HepG2 (cell line): ENCODE measurements around the gene MAFB. TPM values are rescaled to one million over a fixed set of nuclear protein-coding genes. Genes with fewer than 3 reads are reported as not detected.

Experiments used
- ATRX ChIP-seq: sonication (generic); formaldehyde crosslinking; IDR thresholded peaks from 2 replicates; pipeline ENCODE4 v1.4.0; 2020; ENCODE audit warnings: missing genetic modification reagents, borderline replicate concordance
- ERF ChIP-seq: IDR thresholded peaks from 2 replicates; pipeline ENCODE4 v1.6.1; 2018; ENCODE audit warnings: missing biosample characterization, missing genetic modification reagents
- HDAC6 ChIP-seq: fragments of 200-600 bp; sonication (generic); IDR thresholded peaks from 2 replicates; pipeline ENCODE4 v1.7.0; 2017; ENCODE audit warnings: mild to moderate bottlenecking, antibody characterized with exemption, low read length, low read depth
- KAT8 ChIP-seq: IDR thresholded peaks from 2 replicates; pipeline ENCODE4 v1.6.1; 2016; ENCODE audit warnings: missing genetic modification reagents, missing compliant biosample characterization
- KDM1A ChIP-seq: IDR thresholded peaks from 2 replicates; pipeline ENCODE4 v1.6.1; 2016; ENCODE audit warnings: missing compliant biosample characterization
- PLRG1 ChIP-seq: fragments of 450-650 bp; conservative IDR thresholded peaks from 2 replicates; pipeline ENCODE4 v1.6.1; 2016
- POLR2A ChIP-seq, 2 experiments: IDR thresholded peaks; 2 replicates each; pipeline ENCODE4 v1.6.1; 2011; ENCODE audit warnings: low read depth in 2 of 2, low read length in 2 of 2, mild to moderate bottlenecking in 1 of 2, moderate library complexity in 1 of 2; ENCODE audit not compliant: insufficient read depth in 1 of 2
- POLR2AphosphoS2 ChIP-seq: IDR thresholded peaks from 2 replicates; pipeline ENCODE4 v1.6.1; 2011; ENCODE audit warnings: low read depth, low read length, improper control_type of control experiment
- RXRA ChIP-seq: sonication (generic); formaldehyde crosslinking; IDR thresholded peaks from 2 replicates; pipeline ENCODE4 v1.5.1; 2020; ENCODE audit warnings: missing genetic modification reagents
- TBX3 ChIP-seq: fragments of 450-650 bp; IDR thresholded peaks from 2 replicates; pipeline ENCODE4 v1.6.1; 2017; ENCODE audit warnings: antibody characterized with exemption, mild to moderate bottlenecking, inconsistent platforms, borderline replicate concordance
- TCF12 ChIP-seq, 2 experiments: fragments of 450-650 bp in 1 of 2; sonication (generic) in 1 of 2; formaldehyde crosslinking in 1 of 2; IDR thresholded peaks; 2 replicates each; pipeline versions ENCODE4 v1.6.1 to v1.8.0; 2017 to 2022; ENCODE audit warnings: antibody characterized with exemption in 1 of 2, mild to moderate bottlenecking in 1 of 2, missing genetic modification reagents in 1 of 2, moderate library complexity in 1 of 2
- U2AF2 ChIP-seq: fragments of 200-400 bp; formaldehyde crosslinking; IDR thresholded peaks from 2 replicates; pipeline ENCODE4 v1.6.1; 2017; ENCODE audit warnings: low read depth, mild to moderate bottlenecking, low read length
- ZFAT ChIP-seq: sonication (generic); formaldehyde crosslinking; conservative IDR thresholded peaks from 2 replicates; pipeline ENCODE4 v1.8.1; 2023; ENCODE audit warnings: missing genetic modification reagents, inconsistent platforms
- ZNF432 ChIP-seq: sonication (generic); formaldehyde crosslinking; IDR thresholded peaks from 2 replicates; pipeline ENCODE4 v1.5.0; 2020; ENCODE audit warnings: missing genetic modification reagents, mild to moderate bottlenecking, borderline replicate concordance
- ZNF563 ChIP-seq: sonication (generic); formaldehyde crosslinking; IDR thresholded peaks from 2 replicates; pipeline ENCODE4 v1.8.0; 2022; ENCODE audit warnings: mild to moderate bottlenecking, moderate library complexity, missing genetic modification reagents
- ZNF703 ChIP-seq: sonication (generic); formaldehyde crosslinking; IDR thresholded peaks from 2 replicates; pipeline ENCODE4 v1.5.1; 2020; ENCODE audit warnings: missing genetic modification reagents, mild to moderate bottlenecking, moderate library complexity, borderline replicate concordance
- ZNF83 ChIP-seq: sonication (generic); formaldehyde crosslinking; IDR thresholded peaks from 2 replicates; pipeline ENCODE4 v1.4.0; 2020; ENCODE audit warnings: missing genetic modification reagents, mild to moderate bottlenecking, borderline replicate concordance
- ZNF839 ChIP-seq: sonication (generic); formaldehyde crosslinking; IDR thresholded peaks from 2 replicates; pipeline ENCODE4 v1.4.0; 2020; ENCODE audit warnings: missing genetic modification reagents, mild to moderate bottlenecking, borderline replicate concordance
- polyA plus RNA-seq, 8 experiments: library from polyadenylated mRNA; depleted of rRNA in 3 of 8; stranded (reverse) in 7 of 8; unstranded in 1 of 8; fragments of >200 nt; fragmentation: Illumina TruSeq in 4 of 8; extraction: Trizol in 4 of 8; gene quantifications; 2 replicates each; pipeline versions ENCODE4 v1.2.1 to v1.2.3, GENCODE V29; 2011 to 2016; ENCODE audit warnings: low read depth in 4 of 8, missing spikeins in 1 of 8, mixed read lengths in 1 of 8; ENCODE audit not compliant: insufficient read depth in 1 of 8
- total RNA-seq, 5 experiments: library from RNA; depleted of rRNA; stranded (reverse); fragments of >200 nt; fragmentation: Illumina TruSeq; extraction: Trizol; gene quantifications; 2 replicates each; pipeline ENCODE4 v1.2.3, GENCODE V29; 2016; ENCODE audit warnings: low read depth in 1 of 5
- TF ChIP-seq, protein P1 (sequence below): sonication (generic); formaldehyde crosslinking; IDR thresholded peaks from 2 replicates; pipeline ENCODE4 v1.4.0; 2020; ENCODE audit warnings: missing genetic modification reagents
- TF ChIP-seq, protein P2 (sequence below), 2 experiments: sonication (generic) in 1 of 2; formaldehyde crosslinking in 1 of 2; IDR thresholded peaks; 2 replicates each; pipeline versions ENCODE4 v1.5.1 to v1.6.1; 2011 to 2020; ENCODE audit warnings: borderline replicate concordance in 1 of 2, low read depth in 1 of 2, low read length in 1 of 2, mild to moderate bottlenecking in 1 of 2, missing genetic modification reagents in 1 of 2, moderate library complexity in 1 of 2
- TF ChIP-seq, protein P3 (sequence below): sonication (generic); formaldehyde crosslinking; IDR thresholded peaks from 2 replicates; pipeline ENCODE4 v1.4.0; 2020; ENCODE audit warnings: mild to moderate bottlenecking, missing genetic modification reagents
- TF ChIP-seq, protein P4 (sequence below): sonication (generic); formaldehyde crosslinking; conservative IDR thresholded peaks from 2 replicates; pipeline ENCODE4 v1.4.0; 2020; ENCODE audit warnings: missing genetic modification reagents

Gene MAFB
- total and polyA plus RNA-seq, 2 of the 13 experiments (the other 11 are each of a cell fraction or from before 2014, with no cell fraction given) = 0.08 to 0.11 TPM

DNA sequence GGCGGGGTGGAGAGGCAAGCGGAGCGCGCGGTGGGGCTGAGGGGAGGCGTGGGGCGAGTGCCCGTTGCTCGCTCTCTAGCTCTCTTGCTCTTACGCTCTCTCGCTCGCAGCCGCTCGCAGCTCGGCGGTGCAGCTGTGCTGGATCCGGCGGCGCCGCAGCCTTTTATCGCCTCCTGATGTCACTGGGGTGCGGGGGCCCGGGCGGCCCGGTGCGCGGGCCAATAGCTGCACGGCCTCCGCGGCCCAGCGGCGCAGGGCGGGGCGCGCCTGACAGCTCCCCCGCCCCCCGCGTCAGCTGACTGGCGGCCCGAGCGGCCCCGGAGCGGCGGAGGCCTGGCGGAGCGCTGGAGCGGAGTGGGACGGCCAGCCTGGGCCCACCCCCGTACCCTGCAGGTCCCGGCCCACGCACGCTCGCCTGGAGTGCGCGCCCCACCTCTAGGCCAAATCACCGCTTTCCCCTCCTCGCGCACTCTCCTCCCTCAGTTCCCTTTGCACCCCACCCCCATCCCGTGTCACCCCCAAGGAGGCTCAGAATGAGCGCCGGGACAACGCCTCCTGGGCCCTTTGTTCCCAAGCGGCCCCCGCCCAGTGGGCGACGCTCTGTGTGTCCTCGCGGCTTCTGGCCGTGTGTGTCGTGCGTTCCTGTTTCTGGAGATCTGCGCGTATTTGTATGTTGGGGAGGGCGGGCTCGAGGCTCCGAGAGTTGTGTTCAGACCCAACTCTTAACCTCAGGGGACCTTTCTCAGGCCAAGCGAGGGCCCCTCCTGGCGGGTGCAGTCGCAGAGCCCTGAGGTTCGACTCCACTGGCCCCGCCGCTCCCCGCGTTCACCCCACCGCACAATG, at the start of gene MAFB (continued):
- no peak for TF ChIP-seq TBX3
- TF ChIP-seq POLR2A (IDR thresholded peaks at IDR 0.05; ENCODE audit: insufficient read depth in 1 of 2, low read depth in 2 of 2, low read length in 2 of 2) = peak in 1 of 2 experiments; percentile 95; a peak in 3 of 4 replicates
- TF ChIP-seq, protein P1, sequence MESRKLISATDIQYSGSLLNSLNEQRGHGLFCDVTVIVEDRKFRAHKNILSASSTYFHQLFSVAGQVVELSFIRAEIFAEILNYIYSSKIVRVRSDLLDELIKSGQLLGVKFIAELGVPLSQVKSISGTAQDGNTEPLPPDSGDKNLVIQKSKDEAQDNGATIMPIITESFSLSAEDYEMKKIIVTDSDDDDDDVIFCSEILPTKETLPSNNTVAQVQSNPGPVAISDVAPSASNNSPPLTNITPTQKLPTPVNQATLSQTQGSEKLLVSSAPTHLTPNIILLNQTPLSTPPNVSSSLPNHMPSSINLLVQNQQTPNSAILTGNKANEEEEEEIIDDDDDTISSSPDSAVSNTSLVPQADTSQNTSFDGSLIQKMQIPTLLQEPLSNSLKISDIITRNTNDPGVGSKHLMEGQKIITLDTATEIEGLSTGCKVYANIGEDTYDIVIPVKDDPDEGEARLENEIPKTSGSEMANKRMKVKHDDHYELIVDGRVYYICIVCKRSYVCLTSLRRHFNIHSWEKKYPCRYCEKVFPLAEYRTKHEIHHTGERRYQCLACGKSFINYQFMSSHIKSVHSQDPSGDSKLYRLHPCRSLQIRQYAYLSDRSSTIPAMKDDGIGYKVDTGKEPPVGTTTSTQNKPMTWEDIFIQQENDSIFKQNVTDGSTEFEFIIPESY (CRISPR knock-in tag) = no peak
- TF ChIP-seq POLR2AphosphoS2 = no peak
- no peak for TF ChIP-seq PLRG1
- no peak for TF ChIP-seq ZNF83 (CRISPR knock-in tag)
- TF ChIP-seq, protein P2, sequence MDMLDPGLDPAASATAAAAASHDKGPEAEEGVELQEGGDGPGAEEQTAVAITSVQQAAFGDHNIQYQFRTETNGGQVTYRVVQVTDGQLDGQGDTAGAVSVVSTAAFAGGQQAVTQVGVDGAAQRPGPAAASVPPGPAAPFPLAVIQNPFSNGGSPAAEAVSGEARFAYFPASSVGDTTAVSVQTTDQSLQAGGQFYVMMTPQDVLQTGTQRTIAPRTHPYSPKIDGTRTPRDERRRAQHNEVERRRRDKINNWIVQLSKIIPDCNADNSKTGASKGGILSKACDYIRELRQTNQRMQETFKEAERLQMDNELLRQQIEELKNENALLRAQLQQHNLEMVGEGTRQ (IDR thresholded peaks at IDR 0.05; ENCODE audit: low read depth, low read length) = no peak; the same call in 1 of the 2 replicates
- TF ChIP-seq, protein P2 (CRISPR knock-in tag; IDR thresholded peaks at IDR 0.05; ENCODE audit: borderline replicate concordance) = no peak; the same call in 1 of the 2 replicates
- TF ChIP-seq HDAC6 = no peak
- no peak for TF ChIP-seq RXRA
- no peak for TF ChIP-seq ZNF703
- TF ChIP-seq, protein P3, sequence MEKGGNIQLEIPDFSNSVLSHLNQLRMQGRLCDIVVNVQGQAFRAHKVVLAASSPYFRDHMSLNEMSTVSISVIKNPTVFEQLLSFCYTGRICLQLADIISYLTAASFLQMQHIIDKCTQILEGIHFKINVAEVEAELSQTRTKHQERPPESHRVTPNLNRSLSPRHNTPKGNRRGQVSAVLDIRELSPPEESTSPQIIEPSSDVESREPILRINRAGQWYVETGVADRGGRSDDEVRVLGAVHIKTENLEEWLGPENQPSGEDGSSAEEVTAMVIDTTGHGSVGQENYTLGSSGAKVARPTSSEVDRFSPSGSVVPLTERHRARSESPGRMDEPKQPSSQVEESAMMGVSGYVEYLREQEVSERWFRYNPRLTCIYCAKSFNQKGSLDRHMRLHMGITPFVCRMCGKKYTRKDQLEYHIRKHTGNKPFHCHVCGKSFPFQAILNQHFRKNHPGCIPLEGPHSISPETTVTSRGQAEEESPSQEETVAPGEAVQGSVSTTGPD (CRISPR knock-in tag) = no peak
- no peak; the same call in none of the 2 replicates for TF ChIP-seq ZNF563 (CRISPR knock-in tag)
- TF ChIP-seq U2AF2 = no peak
- no peak for TF ChIP-seq KAT8 (CRISPR knock-in tag)
- TF ChIP-seq ZNF432 (CRISPR knock-in tag) = no peak
- no peak for TF ChIP-seq ZNF839
- no peak for TF ChIP-seq TCF12 (IDR thresholded peaks at IDR 0.05)
- TF ChIP-seq TCF12 (CRISPR knock-in tag; IDR thresholded peaks at IDR 0.05) = 0 out of 2 replicates have a peak, but pooled peaks have one; percentile 20
- TF ChIP-seq ZFAT = no peak
- no peak for TF ChIP-seq ATRX (CRISPR knock-in tag)
- no peak for TF ChIP-seq ERF (CRISPR knock-in tag)
- TF ChIP-seq KDM1A (CRISPR knock-in tag) = no peak
- TF ChIP-seq, protein P4, sequence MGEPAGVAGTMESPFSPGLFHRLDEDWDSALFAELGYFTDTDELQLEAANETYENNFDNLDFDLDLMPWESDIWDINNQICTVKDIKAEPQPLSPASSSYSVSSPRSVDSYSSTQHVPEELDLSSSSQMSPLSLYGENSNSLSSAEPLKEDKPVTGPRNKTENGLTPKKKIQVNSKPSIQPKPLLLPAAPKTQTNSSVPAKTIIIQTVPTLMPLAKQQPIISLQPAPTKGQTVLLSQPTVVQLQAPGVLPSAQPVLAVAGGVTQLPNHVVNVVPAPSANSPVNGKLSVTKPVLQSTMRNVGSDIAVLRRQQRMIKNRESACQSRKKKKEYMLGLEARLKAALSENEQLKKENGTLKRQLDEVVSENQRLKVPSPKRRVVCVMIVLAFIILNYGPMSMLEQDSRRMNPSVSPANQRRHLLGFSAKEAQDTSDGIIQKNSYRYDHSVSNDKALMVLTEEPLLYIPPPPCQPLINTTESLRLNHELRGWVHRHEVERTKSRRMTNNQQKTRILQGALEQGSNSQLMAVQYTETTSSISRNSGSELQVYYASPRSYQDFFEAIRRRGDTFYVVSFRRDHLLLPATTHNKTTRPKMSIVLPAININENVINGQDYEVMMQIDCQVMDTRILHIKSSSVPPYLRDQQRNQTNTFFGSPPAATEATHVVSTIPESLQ (CRISPR knock-in tag) = no peak
